G401 (cell line): ENCODE measurements around the gene RASSF4. TPM values are rescaled to one million over a fixed set of nuclear protein-coding genes. Genes with fewer than 3 reads are reported as not detected.
A peak's percentile ranks its signal among the peaks of the same experiment; 100 is the strongest.
"Not testable (repeated sequence)": the region's sequence is repeated elsewhere in the genome, so short reads cannot be mapped to it uniquely, and the experiment has no call there.

ENCODE experiments used
- DNase-seq: peaks from one replicate; pipeline ENCODE4 v3.0.0-alpha.2; 2015; ENCODE audit warnings: low spot score
- in situ Hi-C: cut with HindIII; loops from 2 replicates; pipeline ENCODE4 v1.10.0; 2016; ENCODE audit warnings: low sequenced_read_pairs, mixed read lengths
- total RNA-seq: library from RNA; depleted of rRNA; stranded (reverse); fragments of >200 nt; shearing (Covaris generic); gene quantifications from 2 replicates; pipeline ENCODE4 v1.2.3, GENCODE V29; 2014

RASSF4 gene
- total RNA-seq, 1 experiment from 2014 or later: 0.98 TPM

DNA sequence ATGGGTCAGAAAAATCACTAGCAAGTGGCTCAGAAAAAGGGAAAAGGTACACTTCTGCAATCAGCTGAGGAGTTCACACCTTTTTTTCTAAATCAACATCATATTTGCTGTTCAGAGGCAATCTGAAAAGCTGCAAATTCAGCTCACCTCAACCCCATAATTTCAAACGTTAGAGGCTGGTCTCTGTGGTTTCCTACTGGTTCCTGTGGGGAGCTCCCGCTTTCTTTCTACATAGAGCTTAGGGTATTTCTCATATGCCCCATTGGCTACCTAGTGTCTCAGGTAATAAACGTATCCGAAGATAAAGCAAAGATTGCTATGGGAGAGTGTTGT, 35.9 kb downstream of the RASSF4 start:
- in situ Hi-C loops: no loop called here
- DNase-seq: no peak

DNA sequence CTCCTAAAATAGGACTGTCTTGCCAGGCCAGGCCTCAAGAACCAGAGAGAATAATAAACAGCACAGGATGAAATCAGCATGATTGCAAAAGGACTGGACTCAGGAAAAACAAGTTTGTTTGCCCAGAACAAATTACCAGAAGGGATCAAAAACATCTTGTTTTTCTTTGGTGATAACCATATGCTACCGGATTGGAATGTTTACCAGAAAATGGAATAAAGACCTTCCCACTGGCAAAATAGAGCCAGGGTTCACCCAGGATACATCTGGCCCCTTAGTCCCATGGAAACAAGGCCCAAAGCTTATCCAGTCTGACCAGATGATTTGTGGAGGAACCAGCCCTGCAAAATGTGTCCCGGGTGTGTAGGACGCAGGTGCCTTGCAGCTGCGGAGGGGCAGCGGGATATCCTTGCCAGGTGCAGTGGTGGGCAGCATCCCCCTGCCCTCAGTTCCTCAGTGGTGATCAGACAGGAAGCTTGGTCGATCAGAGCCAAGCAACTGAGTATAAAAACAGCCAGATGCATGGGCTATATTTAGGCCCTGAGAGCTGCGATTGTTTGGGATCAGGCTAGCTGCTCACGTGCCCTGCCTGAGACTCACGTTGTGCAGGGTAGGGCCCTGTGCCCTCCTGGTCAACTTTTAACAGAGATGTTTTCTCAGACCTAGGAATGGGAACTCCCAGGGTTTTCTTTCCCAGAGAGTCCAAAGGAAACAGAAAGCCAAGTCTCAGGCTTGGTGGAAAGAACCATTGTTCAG, 36.5 kb downstream of the RASSF4 start:
- no peak for DNase-seq
- in situ Hi-C loops: no loop called here

DNA sequence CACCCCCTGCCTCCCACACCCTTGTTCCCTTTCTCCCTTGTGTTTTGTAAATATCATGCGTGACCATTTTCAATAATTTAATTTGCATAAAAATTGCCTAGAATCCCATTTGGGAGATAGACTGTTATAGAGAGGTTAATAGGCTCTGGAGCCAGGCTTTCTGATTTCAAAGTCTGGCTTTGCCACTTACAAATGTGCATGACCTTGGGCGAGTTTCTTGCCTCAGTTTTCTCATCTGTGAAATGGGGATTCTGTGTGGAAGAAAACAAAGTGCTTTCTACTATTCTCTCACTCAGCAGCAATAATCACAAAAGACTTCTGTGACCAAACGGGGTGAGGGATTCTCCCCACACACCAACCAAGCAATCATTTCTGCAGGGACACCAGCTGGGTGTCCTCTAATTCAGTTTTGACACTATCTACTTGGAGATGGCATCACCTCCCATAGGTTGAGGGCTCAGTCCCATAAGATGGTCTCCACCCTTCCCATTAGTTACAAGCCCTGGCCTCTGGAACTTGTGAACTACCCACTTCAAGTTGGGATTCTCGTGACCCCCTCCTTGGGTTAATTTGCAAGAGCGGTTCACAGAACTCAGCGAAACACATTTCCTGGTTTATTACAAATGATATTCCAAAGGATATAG, 37.6 kb downstream of the RASSF4 start:
- in situ Hi-C loops: no loop called here
- DNase-seq: no peak

DNA sequence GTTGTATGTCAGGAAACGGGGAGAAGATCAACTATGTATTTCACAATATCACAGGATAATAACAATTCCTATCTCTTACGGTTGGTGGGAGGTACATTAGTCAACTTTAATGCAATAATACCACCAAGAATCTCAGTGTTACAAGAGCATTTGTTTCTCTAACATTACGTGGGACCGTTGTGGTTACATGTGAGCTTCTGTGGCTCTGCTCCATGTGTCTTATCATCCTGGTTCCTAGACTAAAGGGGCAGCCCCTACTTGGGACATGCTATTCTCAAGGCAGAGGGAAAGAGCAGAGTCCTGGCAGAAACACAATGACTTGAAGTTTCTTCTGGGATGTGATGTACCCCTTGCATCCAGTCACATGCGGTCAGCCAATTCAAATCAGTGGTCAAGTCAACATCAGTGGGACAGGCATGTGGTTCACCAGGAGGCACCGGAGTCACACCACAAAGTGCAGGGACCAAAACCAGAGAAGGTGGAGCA, 38.6 kb downstream of the RASSF4 start:
- no peak for DNase-seq
- in situ Hi-C loops: no loop called here

DNA sequence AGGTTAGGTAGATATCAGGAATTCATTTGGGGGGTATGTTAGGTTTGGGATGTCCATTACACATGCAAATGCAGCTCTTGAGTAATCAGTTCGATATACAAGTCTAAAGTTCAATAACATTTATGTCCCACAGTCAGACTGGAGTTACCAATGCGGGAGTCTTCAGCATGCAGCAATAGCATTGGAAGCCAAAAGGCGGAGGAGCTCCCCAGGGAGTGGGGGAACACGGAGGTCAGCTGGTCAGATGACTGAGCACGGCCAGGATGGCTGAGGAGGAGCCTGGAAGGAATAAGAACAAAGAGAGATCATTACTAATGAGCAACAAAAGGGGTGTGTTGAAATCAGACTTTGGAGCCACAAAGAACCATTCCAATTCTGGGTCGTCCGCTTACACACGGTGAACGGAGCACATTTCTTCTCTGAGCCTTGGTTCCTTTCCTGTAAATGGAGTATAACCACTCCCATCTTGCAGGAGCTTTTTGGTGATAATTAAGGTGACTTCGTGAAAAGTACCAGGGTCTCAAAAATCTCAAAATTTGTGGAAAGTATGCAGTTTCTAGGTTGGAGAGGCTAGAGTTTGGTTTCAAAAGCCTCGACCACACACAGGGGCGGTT, 40.6 kb downstream of the RASSF4 start:
- DNase-seq: no peak
- in situ Hi-C loops: no loop called here

DNA sequence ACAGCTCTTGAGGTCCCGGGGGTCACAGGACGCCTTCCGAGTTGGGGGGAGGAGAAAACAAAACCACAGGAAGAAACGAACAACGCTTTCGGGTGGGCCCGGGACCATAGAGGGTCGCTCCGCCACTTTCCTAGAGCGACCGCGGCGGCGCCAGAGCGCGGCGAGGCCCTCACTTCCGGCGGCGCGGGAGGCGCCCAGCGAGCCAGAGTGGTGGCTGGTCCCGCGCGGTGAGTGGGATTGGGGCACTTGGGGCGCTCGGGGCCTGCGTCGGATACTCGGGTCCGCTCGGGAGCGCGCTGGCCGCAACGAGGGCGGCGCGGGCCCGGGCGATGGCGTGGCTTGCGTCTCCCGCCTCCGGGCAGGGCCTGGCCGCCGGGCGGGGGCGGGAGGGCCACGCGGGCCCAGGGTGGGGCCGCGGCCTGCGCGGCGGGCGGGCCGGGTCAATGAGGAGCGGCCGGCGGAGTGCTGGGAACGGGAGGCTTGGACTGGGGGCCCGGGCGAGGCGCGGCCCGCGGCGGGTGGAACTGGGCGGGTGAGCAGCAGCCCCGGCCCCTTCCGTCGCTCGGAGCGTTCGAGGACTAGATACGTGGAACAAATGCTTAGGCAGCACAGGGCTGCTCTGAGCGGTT, 41.3 kb downstream of the RASSF4 start, which contains the start of gene ZNF22:
Gene ZNF22 (plus strand): TSS at position 172 of the 629 bp plus-strand sequence. CDS start 2,446 bp downstream, outside the sequence.
- DNase-seq: peak; percentile 59
- in situ Hi-C loops: no loop called here

DNA sequence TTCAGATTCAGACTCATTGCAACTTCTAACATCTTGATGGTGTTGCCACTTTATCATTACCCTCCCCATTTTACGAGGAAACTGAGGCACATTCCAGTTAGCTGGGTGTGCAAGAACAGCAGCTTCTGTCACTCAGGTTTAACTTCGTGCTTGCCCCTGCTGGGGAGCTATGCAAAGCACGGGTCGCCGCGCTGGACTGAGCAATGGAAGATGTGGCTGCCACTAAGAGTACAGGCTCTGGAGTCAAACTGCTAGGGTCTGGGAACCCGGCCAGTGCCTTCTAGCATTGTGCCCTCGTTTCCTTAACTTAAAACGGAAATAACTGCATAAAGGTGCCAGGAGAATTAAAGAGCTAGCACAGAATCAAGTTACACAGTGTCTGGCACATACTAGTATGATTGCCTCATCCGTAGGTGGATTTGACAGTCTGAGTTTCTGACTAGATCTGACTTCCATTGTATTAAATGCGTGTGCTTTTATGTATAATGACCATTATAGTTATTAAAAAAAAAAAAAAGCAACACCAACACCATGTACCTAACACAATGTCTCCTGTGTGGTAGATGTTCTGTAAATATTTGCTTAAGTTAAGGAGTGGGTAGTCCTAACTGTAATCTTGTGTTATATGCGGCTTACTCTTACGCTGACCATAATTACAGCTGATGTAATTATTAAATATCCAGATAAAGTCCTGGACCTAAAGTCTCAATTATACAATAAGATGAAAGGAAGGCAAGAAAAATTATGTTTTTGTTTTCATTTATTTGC, 42.0 kb downstream of the RASSF4 start:
- in situ Hi-C loops: no loop called here

DNA sequence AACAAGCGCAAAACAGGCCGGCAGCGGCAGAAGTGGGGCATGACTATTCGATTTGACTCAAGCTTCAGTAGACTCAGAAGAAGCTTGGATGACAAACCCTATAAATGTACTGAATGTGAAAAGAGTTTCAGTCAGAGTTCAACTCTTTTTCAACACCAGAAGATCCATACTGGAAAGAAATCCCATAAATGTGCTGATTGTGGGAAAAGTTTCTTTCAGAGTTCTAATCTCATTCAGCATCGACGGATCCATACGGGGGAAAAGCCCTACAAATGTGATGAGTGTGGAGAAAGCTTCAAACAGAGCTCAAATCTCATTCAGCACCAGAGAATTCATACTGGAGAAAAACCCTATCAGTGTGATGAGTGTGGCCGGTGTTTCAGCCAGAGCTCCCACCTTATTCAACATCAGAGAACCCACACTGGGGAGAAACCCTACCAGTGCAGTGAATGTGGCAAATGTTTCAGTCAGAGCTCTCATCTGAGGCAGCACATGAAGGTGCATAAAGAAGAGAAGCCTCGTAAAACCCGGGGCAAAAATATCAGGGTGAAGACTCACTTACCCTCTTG, 43.9 kb downstream of the RASSF4 start:
- in situ Hi-C loops: no loop called here
- DNase-seq: no peak

More for the DNA sequence above, 42.0 kb downstream of the RASSF4 start:
- DNase-seq: peak; percentile 83

DNA sequence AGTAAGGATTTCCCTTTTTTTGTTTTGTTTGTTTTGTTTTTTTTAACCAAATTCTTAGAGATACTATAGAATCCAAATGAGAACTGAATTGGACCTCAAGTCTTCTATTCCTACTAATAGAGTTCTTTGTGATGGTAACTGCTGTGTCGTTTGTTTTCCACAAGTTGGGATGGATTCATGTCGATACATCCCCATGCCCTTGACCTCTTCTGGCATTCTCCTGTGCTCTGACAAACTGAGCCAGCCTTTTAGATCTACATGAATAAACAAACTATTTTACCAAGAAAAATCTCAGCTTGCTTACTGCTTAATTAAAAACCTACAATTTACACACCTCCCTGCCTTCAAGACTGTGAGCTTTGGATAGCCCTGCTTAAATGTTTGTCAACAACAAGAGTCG, 45.1 kb downstream of the RASSF4 start:
- no peak for DNase-seq
- in situ Hi-C loops: no loop called here

DNA sequence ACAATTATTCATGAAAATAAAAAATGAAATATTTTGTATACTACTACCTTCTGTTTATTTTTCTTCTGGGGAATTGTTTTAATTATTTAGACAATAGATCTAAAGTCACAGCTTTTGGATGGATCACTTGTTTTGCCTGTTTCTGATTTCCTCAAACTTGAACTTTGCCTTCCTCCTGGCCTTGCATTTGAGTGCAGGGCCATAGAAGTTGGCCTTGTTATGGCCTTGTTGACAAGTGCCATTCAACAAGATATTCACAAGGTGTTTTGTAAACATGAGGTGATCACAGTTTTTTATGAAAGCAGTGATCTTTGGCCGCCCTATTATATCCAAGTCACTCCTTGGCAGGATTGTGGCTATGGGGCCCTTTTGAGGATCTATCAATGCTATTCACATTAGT, 45.7 kb downstream of the RASSF4 start:
- in situ Hi-C loops: no loop called here
- DNase-seq: no peak

DNA sequence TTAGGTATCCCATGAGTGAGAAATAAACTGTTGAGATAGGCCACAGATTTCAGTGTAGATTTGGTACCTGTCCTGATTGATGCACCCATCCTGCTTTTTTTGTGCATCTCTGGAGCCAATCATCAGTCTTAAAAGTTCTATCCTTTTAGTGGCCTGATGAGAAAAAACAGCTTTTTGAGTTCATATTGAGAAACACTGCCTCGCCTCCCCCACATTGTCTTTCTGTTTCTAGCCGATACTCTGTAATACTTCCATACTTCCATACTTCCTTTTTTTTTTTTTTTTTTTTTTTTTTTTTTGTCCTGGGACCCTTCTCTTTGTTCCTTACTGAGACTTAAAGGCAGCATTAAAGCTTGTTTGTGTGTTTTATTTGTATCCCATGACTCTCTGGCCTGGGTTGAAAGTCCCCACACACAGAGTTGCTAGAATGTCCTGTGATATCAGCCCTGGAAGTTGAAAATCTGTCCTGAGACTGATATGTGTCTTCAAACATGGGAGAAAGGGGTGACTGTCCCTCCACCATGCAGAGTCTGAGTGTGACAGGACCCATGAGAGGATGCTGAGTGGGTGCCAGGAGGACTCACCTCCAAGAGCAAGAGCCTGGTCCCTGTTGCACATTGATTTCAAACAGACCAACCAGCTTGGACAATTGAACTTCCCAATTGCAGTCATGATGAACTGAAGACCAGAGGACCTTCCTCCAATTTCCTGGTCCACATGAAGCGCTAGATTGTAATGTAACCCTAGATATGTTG, 46.9 kb downstream of the RASSF4 start:
- DNase-seq: no peak
- in situ Hi-C loops: no loop called here

DNA sequence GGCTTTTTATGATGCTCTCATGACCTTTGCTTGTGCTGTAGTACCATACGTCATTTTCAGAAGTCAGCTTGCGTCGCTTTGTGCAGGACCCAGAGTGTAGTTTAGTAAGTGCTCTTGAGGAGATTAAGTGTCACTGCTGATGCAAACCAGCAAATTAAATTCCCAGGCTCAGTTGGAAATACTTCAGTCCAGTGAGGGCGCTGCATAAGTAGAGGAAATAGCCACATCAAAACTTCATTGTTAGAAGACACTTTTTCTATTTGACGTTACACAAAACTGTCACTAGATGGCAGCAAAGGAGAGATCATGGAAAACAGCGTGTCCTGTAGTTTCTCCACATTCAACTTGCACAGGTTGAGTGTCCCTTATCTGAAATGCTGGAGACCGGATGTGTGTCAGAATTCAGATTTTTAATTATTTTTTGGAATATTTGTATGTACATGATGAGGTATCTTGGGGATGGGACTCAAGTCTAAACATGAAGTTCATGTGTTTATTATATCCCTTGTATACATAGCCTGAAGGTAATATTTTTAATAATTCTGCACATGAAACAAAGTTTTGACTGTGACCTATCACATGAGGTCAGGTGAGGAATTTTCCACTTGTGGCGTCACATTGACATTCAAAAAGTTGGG, 49.0 kb downstream of the RASSF4 start:
- in situ Hi-C loops: no loop called here

DNA sequence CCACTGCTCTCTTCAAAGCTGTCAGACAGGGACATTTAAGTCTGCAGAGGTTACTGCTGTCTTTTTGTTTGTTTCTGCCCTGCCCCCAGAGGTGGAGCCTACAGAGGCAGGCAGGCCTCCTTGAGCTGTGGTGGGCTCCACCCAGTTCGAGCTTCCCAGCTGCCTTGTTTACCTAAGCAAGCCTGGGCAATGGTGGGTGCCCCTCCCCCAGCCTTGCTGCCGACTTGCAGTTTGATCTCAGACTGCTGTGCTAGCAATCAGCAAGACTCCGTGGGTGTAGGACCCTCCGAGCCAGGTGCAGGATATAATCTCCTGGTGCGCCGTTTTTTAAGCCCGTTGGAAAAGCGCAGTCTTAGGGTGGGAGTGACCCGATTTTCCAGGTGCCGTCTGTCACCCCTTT, 55.0 kb downstream of the RASSF4 start:
- in situ Hi-C loops, DNase-seq: not testable (repeated sequence)

More for the DNA sequence above, 49.0 kb downstream of the RASSF4 start:
- DNase-seq: peak; percentile 79

DNA sequence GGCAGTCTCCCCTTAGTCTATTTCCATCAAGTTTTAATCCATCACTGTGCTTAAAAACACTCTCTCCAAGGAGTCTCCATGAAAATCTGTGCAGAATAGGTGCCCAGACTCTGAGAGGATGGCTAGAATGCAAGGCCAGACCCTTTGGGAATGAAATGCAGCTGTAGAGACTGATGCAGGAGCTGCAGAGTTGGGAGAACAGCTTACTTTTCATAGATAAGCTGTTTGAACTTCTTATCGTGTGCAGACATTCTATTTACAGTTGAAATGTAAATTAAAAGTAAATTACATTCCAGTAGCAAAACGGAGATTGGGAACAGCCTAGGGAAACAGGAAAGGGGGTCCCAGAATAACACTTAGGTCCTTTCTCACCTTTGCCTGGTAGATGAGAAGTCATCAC, 56.0 kb downstream of the RASSF4 start:
- no peak for DNase-seq
- in situ Hi-C loops: no loop called here

DNA sequence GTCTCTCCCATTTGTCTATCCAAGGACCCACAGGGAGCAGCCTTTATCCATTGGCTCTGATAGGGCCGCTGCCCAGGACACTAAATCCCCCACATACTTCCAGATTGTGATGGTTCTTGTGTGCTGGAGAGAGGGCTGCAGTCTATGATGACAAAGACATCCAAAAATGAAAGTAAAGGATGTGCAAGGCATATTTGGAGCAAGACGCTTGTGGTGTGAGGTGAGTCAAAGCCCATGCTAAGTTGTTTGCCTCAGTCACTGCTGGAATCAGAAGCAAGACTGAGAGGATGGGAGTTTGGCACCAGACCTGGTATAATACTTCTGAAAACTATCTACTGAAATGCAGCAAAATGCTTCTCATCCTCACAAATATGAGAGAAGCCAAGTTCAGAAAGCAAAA, 63.8 kb downstream of the RASSF4 start:
- in situ Hi-C loops: no loop called here

DNA sequence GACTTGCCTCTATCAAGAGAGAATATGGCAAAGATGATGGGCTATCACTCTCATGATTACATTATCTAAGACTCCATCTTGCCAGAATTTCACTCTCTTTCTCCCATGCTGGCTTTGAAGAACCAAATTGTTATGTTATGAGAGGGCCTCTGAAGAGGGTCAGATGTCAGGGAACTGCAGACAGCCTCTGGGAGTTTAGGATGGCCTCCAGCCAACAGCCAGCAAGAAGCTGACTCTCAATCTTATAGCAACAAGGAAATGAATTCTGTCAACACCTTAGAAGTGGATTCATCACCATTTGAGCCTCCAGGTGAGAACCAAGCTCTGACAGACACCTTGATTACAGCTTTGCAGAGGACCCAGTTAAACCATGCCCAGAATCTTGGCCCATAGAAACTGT, 74.7 kb downstream of the RASSF4 start:
- in situ Hi-C loops: no loop called here
- DNase-seq: no peak

More for the DNA sequence above, 63.8 kb downstream of the RASSF4 start:
- no peak for DNase-seq

DNA sequence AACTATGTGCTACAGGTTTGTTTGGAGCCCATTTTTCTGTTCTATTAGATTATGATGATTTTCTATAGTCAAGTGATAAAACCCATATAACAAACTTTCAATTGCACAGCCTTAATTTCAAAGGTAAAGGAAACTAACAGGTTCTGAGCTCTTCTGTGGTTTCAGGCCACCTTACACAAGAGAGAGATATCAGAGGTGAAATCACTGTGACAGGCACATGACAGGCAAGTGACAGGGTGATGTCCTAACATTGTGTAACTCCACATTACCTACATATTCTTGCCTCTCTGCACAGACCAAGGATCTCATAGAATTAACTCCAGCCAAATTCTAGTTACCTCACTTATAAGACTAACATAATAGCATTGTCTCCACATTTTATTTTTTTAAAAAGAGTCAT, 76.1 kb downstream of the RASSF4 start:
- in situ Hi-C loops: no loop called here
- no peak for DNase-seq
